Spinal cord (tissue), 10 donors: ENCODE data around the gene ATG7. TPM values are rescaled to one million over a fixed set of nuclear protein-coding genes. Genes with fewer than 3 reads are reported as not detected.
"Not testable (repeated sequence)": the region's sequence is repeated elsewhere in the genome, so short reads cannot be mapped to it uniquely, and the experiment has no call there.

ENCODE experiments used
- DNase-seq, 6 donors: peaks; one replicate each; pipeline versions ENCODE4 v3.0.0 to v3.0.0-alpha.2; 2013 to 2015; ENCODE audit warnings: low spot score in 6 of 6, low read depth in 4 of 6
- H3K27ac ChIP-seq: one replicate; pipeline ENCODE4 v1.5.1; 2013; ENCODE audit warnings: low read depth, low read length, control low read depth
- H3K27me3 ChIP-seq: one replicate; pipeline ENCODE4 v1.6.1; 2013; ENCODE audit warnings: low read length; ENCODE audit not compliant: control insufficient read depth, insufficient read depth
- H3K36me3 ChIP-seq: one replicate; pipeline ENCODE4 v1.6.1; 2013; ENCODE audit warnings: low read length; ENCODE audit not compliant: control insufficient read depth, insufficient read depth
- H3K4me1 ChIP-seq: one replicate; pipeline ENCODE4 v1.6.1; 2013; ENCODE audit warnings: low read length; ENCODE audit not compliant: control insufficient read depth, insufficient read depth
- H3K4me3 ChIP-seq: one replicate; pipeline ENCODE4 v1.5.1; 2013; ENCODE audit warnings: low read depth, low read length, control low read depth
- H3K9me3 ChIP-seq: one replicate; pipeline ENCODE4 v1.6.1; 2013; ENCODE audit warnings: low read length; ENCODE audit not compliant: control insufficient read depth, insufficient read depth
- WGBS: methylation state at CpG from one replicate; pipeline ENCODE4 v1.1.5; 2013; ENCODE audit warnings: missing lambda C conversion rate; ENCODE audit not compliant: insufficient coverage; 5-methylcytosine and 5-hydroxymethylcytosine counted together
- polyA plus RNA-seq, 2 donors: library from polyadenylated mRNA; unstranded; fragments of 120-200 nt; gene quantifications; one replicate each; pipeline ENCODE4 v1.2.1, GENCODE V29; 2013; ENCODE audit not compliant: insufficient read length in 2 of 2
- total RNA-seq, 2 donors: library from RNA; depleted of rRNA in 1 of 2; stranded (reverse); fragments of 120-200 nt in 1 of 2; fragments of >200 nt in 1 of 2; gene quantifications; one replicate each; pipeline versions ENCODE4 v1.2.3 to v1.2.4, GENCODE V29; 2013 to 2014
- donor health status: healthy.

The ATG7 gene
- total and polyA plus RNA-seq, 4 donors: 18.2 to 48.0 (median 26.4) TPM

DNA sequence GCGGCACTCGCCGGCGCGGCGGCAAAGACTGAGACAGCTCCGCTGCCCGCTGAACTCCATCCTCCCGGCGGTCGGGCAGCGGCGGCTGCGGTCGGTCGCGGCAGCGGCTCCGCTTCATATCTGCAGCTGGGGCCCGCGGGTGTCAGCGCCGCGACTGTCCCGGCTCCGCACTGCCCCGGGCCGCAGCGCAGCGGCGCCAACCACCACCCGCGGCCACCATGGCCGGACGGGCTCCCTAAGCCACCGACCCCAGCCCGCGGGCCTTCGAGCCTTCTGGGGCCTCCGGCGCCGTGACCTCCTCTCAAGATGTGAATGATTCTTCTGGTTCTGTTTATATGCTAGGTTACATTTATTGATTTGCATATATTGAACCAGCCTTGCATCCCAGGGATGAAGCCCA, 216.2 kb downstream of the ATG7 start:
- not testable (repeated sequence) for H3K27me3 ChIP-seq, H3K36me3 ChIP-seq, H3K27ac ChIP-seq, H3K4me1 ChIP-seq, DNase-seq, H3K9me3 ChIP-seq, H3K4me3 ChIP-seq
- WGBS: 100% methylated on average over 5 of the region's 42 CpGs

DNA sequence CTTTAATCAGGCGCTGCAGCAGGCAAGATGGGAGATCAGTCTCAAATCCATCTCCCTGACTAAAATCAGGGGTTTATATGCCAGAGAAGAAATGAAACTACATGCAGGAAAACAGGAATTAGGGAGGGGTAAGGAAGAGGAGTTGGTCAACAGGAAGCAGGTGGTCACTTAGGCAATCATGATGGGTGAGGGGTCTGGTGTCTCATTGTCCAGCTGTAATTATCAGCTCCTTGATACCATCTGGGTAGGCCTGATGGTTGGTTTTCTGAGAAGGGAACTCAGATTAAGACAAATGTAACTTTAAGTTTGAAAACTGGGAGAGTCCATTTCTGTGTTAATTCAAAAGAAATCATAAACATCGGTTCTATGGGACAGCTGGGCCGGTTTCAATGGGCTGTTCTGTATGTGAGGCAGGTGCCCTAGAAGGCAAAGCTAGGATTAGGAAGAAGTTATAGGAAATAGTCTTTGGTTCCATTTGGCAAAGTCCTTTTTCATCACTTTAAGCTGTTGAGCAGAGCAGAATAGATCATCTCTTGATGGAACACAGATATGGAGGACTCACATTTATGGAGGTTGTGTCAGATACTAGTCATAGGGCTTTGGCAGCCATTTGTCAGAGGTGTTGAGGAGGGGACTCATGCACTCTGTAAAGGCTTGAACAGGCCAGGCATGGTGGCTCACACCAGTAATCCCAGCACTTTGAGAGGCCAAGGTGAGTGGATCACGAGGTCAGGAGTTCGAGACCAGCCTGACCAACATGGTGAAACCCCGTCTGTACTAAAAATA, 222.1 kb downstream of the ATG7 start:
- H3K36me3 ChIP-seq: no peaks in the 10 kb centered on the region
- H3K4me1 ChIP-seq: peaks cover 7% of the 10 kb centered on the region
- peak overlapping the region; percentile 25 for H3K27ac ChIP-seq
- 95% methylated on average over 5 of the region's 6 CpGs for WGBS
- H3K27me3 ChIP-seq: no peaks in the 10 kb centered on the region
- H3K4me3 ChIP-seq: no peak overlapping the region
- no peak for DNase-seq
- no peaks in the 10 kb centered on the region for H3K9me3 ChIP-seq

DNA sequence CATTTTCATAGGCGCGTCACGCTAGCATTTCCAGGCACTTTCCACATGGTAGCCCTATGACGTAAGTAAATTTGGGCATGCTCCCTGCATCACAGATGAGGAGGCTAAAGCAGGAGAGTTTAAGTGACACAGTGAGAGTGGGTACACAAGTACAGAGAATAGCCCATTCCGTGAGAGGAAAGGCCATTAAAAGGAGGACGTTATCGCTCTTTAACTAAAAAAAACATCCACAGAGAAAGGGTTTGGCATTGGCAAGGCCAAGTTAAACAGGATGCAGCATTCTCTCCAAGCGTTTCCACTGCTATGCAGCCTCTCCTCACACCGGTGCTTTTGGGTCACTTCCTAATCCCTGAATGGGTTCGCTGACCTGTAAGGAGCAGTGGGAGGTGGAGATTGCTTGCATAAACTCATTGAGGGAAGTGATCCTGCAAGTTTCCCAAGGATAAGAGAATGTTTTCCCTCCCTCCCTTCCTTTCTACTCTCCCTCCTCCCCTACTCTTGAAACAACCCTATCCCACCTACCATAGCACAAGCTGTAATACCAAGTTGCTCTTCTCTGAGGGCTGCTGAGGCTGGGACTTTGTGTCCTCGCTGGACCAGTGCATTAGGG, 223.9 kb downstream of the ATG7 start:
- Histone ChIP-seq H3K27me3 (no peaks in the 10 kb centered on the region), H3K9me3 (no peaks in the 10 kb centered on the region), H3K36me3 (no peaks in the 10 kb centered on the region), H3K4me1 (peaks cover 7% of the 10 kb centered on the region), H3K4me3 (no peak overlapping the region), H3K27ac (peak overlapping the region; percentile 68)
- WGBS: 59% methylated on average over 5 of the region's 11 CpGs
- peak in 3 of 6 donors; percentile 41 to 85 (median 54) for DNase-seq

DNA sequence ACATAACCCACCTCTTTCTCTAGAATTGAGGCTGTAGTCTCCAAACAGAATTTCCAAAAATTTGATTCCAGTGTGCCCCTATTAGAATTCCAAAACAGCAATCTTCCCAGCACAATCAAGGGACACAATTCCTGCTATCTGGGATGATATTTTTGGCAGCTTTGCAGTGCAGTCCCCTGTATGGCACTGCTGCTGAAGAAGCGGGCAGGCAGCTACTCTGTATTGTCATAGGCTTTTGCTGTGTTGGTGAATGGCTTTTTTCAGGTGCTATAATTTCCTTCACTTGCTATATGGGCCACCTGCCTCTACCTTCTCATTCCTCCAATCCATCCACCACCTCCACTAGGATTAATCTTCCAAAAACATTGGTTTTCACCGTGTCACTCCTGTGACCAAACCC, 226.0 kb downstream of the ATG7 start:
- Histone ChIP-seq H3K4me3 (no peak overlapping the region), H3K9me3 (no peaks in the 10 kb centered on the region), H3K4me1 (peaks cover 7% of the 10 kb centered on the region), H3K27me3 (no peaks in the 10 kb centered on the region), H3K27ac (peak overlapping the region; percentile 61), H3K36me3 (no peaks in the 10 kb centered on the region)
- WGBS: 63% methylated on average over 1 of the region's 2 CpGs
- no peak for DNase-seq

DNA sequence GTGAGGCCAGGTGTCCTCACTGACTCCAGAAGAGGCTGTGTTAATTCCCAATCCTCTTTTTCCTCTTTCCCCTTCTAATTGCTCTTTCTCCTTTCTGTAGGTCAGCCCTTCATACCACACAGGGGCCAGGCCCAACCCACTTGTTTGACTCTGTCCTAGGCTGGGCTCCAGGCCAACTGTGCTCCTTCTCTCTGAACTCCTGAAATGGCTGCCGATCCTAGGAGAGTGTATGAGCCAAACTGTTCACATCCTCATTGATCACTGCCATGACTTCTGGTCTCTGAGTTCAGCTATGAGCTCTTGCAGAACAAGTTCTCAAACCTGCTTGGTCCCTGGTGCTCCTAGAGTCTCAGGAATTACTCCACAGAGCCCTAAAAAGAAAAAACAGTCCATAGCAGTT, 226.4 kb downstream of the ATG7 start:
- peaks cover 7% of the 10 kb centered on the region for H3K4me1 ChIP-seq
- WGBS: 25% methylated on average over 1 of the region's 1 CpG
- H3K4me3 ChIP-seq: no peak overlapping the region
- H3K27ac ChIP-seq: peak overlapping the region; percentile 61
- H3K27me3 ChIP-seq: no peaks in the 10 kb centered on the region
- no peaks in the 10 kb centered on the region for H3K9me3 ChIP-seq
- DNase-seq: peak in 2 of 6 donors; percentile 70 to 76
- H3K36me3 ChIP-seq: no peaks in the 10 kb centered on the region

DNA sequence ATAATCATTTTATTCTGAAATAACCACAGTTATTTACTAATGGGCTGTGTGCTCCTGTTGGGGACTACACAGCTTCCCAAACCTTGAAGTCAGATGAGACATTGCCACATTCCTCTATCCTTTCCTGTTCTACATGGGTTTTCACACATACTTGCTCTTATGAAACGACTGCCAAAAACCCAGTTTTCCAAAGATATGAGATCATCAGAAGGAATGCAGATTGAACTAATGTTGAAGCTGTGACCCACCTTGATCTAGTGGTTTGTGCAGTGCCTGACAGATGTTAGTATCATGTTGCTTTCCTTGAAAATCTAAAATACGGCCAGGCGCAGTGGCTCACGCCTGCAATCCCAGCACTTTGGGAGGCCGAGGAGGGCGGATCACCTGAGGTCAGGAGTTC, 226.9 kb downstream of the ATG7 start:
- H3K4me1 ChIP-seq: peaks cover 7% of the 10 kb centered on the region
- DNase-seq: no peak
- H3K36me3 ChIP-seq: no peaks in the 10 kb centered on the region
- peak overlapping the region; percentile 61 for H3K27ac ChIP-seq
- no peak overlapping the region for H3K4me3 ChIP-seq
- H3K9me3 ChIP-seq: no peaks in the 10 kb centered on the region
- no peaks in the 10 kb centered on the region for H3K27me3 ChIP-seq
- WGBS: 93% methylated on average over 2 of the region's 6 CpGs

DNA sequence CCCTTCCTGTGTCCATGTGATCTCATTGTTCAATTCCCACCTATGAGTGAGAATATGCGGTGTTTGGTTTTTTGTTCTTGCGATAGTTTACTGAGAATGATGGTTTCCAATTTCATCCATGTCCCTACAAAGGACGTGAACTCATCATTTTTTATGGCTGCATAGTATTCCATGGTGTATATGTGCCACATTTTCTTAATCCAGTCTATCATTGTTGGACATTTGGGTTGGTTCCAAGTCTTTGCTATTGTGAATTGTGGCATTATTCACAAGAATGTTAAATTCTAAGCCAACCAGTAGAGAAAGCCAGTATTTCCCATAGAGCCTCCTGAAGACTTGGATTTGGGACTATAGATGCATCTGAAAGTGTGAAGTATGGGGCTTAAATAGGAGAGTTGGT, 230.2 kb downstream of the ATG7 start:
- not testable (repeated sequence) for DNase-seq, H3K27ac ChIP-seq, H3K9me3 ChIP-seq, H3K4me3 ChIP-seq, H3K36me3 ChIP-seq, H3K4me1 ChIP-seq, H3K27me3 ChIP-seq
- WGBS: no CpG with 5 or more reads among the region's 3 CpGs

DNA sequence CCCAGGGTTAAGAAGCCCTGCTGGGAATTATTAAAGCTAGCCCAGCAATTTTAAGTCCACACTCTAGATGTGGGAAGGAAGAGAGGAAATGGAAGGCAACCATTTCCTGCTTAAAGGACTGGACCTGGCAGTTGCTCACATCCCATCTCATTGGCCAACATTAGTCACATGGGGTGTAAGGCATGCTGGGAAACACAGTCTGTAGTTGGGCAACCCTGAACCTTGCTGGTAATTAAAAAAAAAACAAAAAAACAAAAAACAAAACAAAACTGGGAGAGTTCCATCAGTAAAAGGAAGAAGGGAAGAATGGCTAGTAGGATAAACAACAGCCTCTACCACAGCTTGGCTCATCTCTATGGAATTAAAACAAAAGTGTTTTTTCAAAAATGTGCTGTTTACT, 235.5 kb downstream of the ATG7 start:
- no peaks in the 10 kb centered on the region for H3K27me3 ChIP-seq
- H3K36me3 ChIP-seq: peaks cover 4% of the 10 kb centered on the region
- peak overlapping the region; percentile 79 for H3K27ac ChIP-seq
- H3K4me1 ChIP-seq: peaks cover 21% of the 10 kb centered on the region
- no peak for DNase-seq
- no peak overlapping the region for H3K4me3 ChIP-seq
- H3K9me3 ChIP-seq: no peaks in the 10 kb centered on the region

DNA sequence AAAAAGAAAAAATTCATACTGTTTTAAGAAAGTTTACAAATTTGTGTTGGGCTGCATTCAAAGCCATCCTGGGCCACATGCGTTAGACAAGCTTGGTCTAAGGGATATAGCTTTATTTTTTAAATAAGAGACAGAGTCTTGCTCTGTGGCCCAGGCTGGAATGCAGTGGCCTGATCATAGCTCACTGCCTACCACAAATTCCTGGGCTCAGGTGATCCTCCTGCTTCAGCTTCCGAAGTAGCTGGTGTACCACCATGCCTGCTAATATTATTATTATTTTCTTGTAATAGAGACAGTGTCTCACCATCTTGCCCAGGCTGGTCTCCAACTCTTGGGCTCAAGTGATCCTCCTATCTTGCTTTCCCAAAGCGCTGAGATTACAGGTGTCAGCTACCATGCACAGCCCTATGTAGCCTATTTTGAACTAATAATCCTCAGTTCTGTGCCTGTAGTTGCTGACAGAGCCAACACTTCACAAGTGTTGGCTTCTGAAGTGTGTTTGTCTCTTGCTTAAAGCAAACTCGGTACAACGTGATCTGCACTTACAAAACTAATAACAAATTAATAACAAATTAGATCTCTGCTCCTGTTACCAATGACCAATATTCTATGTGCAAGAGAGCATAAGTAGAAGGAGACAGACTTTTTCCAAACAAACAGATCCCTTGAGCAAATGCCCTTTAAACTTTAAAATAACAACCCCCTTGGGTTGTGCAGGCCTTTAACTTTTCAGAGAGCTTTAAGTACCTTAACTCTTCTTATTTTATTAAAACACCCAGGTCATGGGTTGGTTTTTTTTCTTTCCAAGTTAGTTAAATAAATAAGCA, 236.4 kb downstream of the ATG7 start:
- DNase-seq: no peak
- 89% methylated on average over 2 of the region's 5 CpGs for WGBS

More for the DNA sequence above, 236.4 kb downstream of the ATG7 start:
- Histone ChIP-seq H3K36me3 (peaks cover 7% of the 10 kb centered on the region), H3K9me3 (no peaks in the 10 kb centered on the region), H3K4me3 (no peak overlapping the region), H3K27me3 (no peaks in the 10 kb centered on the region), H3K4me1 (peaks cover 21% of the 10 kb centered on the region), H3K27ac (peak overlapping the region; percentile 79)
